Measurements from ENCODE around the gene COMT. TPM values are rescaled to one million over a fixed set of nuclear protein-coding genes. Genes with fewer than 3 reads are reported as not detected.

Gene COMT
- total and polyA plus RNA-seq, 2 donors from 2014 or later: 118 to 244 TPM

- no peaks in the 10 kb centered on the region for H3K27me3 ChIP-seq (ENCODE audit: control insufficient read depth, insufficient read depth, low read length)
- intact Hi-C loops (cut with DNase I): loop anchor here (5.0 kb wide), 1 partner anchor 36 kb away; no protein-coding TSS in a partner anchor
- no peaks in the 10 kb centered on the region for H3K9me3 ChIP-seq (ENCODE audit: control insufficient read depth in 2 of 3, insufficient read depth in 1 of 3, low read length in 3 of 3)
- TF ChIP-seq CTCF (IDR thresholded peaks at IDR 0.05; ENCODE audit: borderline replicate concordance, extremely low read depth, insufficient read depth): no peak
- no peak overlapping the region for H3K4me3 ChIP-seq (ENCODE audit: low read length in 3 of 3)
- H3K36me3 ChIP-seq (ENCODE audit: control insufficient read depth in 2 of 3, insufficient read depth in 3 of 3, low read length in 3 of 3): peaks cover 0 to 8% (median 2%) of the 10 kb centered on the region in 3 donors
- DNase-seq: no peak
- FAIRE-seq: no peak
- peaks cover 0 to 2% (median 0%) of the 10 kb centered on the region in 3 donors for H3K4me1 ChIP-seq (ENCODE audit: control insufficient read depth in 2 of 3, insufficient read depth in 2 of 3, low read depth in 1 of 3, low read length in 3 of 3)
- H3K27ac ChIP-seq (ENCODE audit: low read depth in 2 of 2, low read length in 2 of 2): no peak overlapping the region
- no peak overlapping the region for H3K9ac ChIP-seq (ENCODE audit: low read length in 3 of 3)
Measured at GRCh38 chr22:19976671-19977070, 35.1 kb downstream of the COMT start.

- H3K9me3 ChIP-seq (ENCODE audit: control insufficient read depth in 2 of 3, insufficient read depth in 1 of 3, low read length in 3 of 3): no peaks in the 10 kb centered on the region
- no peaks in the 10 kb centered on the region for H3K27me3 ChIP-seq (ENCODE audit: control insufficient read depth, insufficient read depth, low read length)
- no peak for TF ChIP-seq CTCF (IDR thresholded peaks at IDR 0.05; ENCODE audit: borderline replicate concordance, extremely low read depth, insufficient read depth)
- H3K4me1 ChIP-seq (ENCODE audit: control insufficient read depth in 2 of 3, insufficient read depth in 2 of 3, low read depth in 1 of 3, low read length in 3 of 3): no peaks in the 10 kb centered on the region
- no peak overlapping the region for H3K4me3 ChIP-seq (ENCODE audit: low read length in 3 of 3)
- peaks cover 0 to 6% (median 2%) of the 10 kb centered on the region in 3 donors for H3K36me3 ChIP-seq (ENCODE audit: control insufficient read depth in 2 of 3, insufficient read depth in 3 of 3, low read length in 3 of 3)
- H3K27ac ChIP-seq (ENCODE audit: low read depth in 2 of 2, low read length in 2 of 2): no peak overlapping the region
- intact Hi-C loops (cut with DNase I): loop anchor here (5.0 kb wide), 1 partner anchor 35 kb away; no protein-coding TSS in a partner anchor
- H3K9ac ChIP-seq (ENCODE audit: low read length in 3 of 3): no peak overlapping the region
- FAIRE-seq: no peak
- no peak for DNase-seq
Measured at GRCh38 chr22:19977296-19978243, 36.0 kb downstream of the COMT start.

- DNase-seq (no peak), FAIRE-seq (no peak)
- Histone ChIP-seq H3K36me3 (ENCODE audit: control insufficient read depth in 2 of 3, insufficient read depth in 3 of 3, low read length in 3 of 3) (peaks cover 0 to 6% (median 2%) of the 10 kb centered on the region in 3 donors), H3K9me3 (ENCODE audit: control insufficient read depth in 2 of 3, insufficient read depth in 1 of 3, low read length in 3 of 3) (no peaks in the 10 kb centered on the region), H3K4me3 (ENCODE audit: low read length in 3 of 3) (no peak overlapping the region), H3K27me3 (ENCODE audit: control insufficient read depth, insufficient read depth, low read length) (no peaks in the 10 kb centered on the region), H3K9ac (ENCODE audit: low read length in 3 of 3) (no peak overlapping the region), H3K4me1 (ENCODE audit: control insufficient read depth in 2 of 3, insufficient read depth in 2 of 3, low read depth in 1 of 3, low read length in 3 of 3) (peaks cover 0 to 2% (median 0%) of the 10 kb centered on the region in 3 donors), H3K27ac (ENCODE audit: low read depth in 2 of 2, low read length in 2 of 2) (no peak overlapping the region)
- intact Hi-C loops (cut with DNase I): loop anchor here (5.0 kb wide), 1 partner anchor 34 kb away; no protein-coding TSS in a partner anchor
- TF ChIP-seq CTCF (IDR thresholded peaks at IDR 0.05; ENCODE audit: borderline replicate concordance, extremely low read depth, insufficient read depth): no peak
Measured at GRCh38 chr22:19978748-19979147, 37.2 kb downstream of the COMT start.
